GM21737 (cell line): ENCODE measurements around the gene SLC39A13.

Experiments
- ATAC-seq: cut with Tn5 transposase; IDR thresholded peaks from one replicate; pipeline ENCODE4 v1.9.1; 2021; ENCODE audit warnings: mild to moderate bottlenecking, moderate library complexity; ENCODE audit not compliant: unreplicated experiment

SLC39A13 gene

DNA sequence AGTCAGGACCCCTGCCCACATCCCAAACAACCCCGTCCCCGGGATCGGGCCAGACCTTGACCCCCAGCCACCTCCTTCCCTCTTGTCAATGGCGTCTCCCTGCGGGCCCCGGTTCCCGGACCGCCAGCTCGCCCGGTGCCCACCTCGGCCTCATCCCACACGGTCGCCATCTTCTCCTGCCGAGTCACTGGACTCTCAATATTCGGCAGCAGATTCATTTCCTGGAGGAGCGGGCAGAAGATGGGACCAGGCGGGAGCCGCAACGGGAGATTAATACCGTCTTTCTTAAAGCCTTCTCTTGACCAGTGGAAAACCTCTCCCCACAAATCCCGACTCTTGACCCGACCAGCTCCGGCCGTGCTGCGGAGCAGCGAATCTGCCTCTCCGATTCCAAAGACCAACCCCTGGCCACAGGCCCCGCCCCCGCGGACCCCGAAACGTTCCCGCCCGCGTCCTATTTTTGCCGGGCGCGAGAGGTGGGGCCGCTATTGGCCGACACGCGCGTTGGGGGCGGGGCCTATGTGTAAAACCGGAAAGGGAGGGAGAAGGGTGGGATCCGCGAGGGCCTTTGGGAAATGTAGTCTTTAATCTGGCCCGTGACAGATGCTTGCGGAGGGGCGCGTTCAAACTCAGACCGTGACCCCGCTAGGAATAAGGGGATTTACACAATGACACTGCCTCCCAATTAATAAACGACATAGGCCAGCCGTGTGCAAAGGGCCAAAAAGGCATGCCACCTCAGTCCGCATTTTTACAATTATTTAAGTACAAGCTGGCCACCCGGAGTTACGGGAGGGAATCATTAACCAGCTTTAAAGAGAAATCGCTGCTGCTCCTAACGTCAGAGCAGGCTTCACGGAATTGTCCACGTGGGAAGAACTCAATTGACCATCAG lies 17.9 kb downstream of the SLC39A13 start, which contains the start of gene PSMC3:
PSMC3 (minus strand) TSS at position 378 of the 895 bp plus-strand sequence; CDS start at position 218, 160 bp downstream.
- ATAC-seq, result peak; percentile 81

DNA sequence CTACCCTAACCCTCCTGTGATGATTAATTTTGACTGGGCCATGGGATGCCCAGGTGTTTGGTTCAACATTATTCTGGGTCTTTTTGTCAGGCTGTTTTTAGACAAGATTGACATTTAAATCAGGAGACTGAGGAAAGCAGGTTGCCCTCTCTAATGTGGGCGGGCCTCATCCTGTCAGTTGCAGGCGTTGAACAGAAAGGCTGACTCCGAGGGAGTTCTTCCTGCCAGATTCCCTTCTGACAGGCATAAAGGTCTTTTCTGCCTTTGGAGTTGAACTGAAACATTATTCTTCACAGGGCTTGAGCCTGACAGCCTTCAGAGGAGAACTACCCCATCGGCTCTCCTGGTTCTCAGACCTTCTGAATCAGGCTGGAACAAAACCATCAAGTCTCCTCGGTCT lies 22.1 kb downstream of the SLC39A13 start:
- no peak for ATAC-seq

DNA sequence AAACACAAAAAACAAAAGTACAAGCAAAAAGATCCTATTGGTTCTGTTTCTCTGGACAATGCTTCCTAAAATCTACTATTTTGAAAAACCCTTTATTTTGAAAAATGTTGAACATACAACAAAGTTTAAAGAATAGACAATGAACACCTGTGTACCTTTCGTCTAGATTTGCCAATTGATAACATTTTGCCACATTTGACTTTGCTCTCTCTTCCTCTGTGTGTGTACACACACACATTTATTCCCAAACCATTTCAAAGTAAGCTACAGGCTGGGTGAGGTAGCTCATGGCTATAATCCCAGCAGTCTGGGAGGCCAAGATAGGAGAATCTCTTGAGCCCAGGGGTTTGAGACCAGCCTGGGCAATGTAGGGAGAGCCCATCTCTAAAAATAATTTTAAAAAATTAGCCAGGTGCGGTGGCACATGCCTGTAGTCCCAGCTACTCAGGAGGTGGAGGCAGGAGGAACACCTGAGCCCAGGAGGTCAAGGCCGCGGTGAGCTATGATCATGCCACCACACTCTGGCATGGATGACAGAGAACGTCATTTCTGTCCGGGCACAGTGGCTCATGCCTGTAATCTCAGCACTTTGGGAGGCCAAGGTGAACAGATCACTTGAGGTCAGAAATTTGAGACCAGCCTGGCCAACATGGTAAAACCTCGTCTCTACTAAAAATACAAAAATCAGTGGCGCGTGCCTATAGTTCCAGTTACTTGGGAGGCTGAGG lies 23.1 kb downstream of the SLC39A13 start:
- no peak for ATAC-seq

DNA sequence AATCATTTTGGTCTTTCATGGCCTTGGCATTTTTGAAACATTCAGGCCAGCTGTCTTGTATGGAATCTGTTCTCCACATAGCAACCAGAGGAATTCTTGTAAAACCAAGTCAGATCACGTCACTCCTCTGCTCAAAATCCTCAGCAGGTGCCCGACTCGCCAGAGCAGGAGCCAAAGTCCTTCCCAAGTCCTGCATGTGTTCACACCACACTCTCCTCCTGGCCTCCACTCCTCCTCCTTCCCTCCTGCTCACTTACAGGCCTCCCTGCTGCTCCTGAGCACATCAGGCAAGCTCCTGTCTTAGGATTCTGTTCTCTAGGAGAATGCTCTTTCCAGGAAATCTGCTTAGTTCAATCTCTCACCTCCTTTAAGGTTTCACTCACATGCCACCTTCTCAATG lies 24.8 kb downstream of the SLC39A13 start:
- no peak for ATAC-seq

DNA sequence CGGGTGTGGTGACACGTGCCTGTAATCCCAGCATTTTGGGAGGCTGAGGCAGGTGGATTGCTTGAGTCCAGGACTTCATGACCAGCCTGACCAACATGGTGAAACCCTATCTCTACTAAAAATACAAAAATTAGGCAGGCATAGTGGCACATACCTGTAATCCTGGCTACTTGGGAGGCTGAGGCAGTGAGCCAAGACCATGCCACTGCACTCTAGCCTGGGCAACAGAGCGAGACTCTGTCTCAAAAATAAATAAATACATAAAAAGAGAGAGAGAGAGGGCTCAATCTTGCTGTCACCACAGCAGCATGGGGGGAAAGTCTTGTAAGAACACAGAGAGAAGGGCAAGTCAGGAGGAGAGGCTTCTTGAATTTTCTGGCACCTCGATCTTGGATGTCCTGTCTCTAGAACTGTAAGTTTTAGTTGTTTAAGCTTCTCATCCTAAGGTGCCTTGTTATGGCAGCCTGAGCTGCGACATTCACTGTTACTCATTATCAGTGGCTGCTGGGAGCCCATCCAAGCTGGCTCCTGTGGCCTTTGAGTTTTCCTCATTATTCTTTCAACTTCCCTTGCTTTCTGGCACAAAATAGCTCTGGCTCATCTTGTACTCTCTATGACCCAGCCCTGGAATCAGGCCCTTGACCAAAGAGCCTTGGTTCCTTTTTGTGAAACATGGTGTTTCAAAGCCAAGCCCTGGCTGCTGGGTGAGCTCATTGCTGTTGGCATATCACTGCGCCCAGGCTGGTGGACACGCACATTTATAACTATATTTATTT lies 25.8 kb downstream of the SLC39A13 start:
- no peak for ATAC-seq

DNA sequence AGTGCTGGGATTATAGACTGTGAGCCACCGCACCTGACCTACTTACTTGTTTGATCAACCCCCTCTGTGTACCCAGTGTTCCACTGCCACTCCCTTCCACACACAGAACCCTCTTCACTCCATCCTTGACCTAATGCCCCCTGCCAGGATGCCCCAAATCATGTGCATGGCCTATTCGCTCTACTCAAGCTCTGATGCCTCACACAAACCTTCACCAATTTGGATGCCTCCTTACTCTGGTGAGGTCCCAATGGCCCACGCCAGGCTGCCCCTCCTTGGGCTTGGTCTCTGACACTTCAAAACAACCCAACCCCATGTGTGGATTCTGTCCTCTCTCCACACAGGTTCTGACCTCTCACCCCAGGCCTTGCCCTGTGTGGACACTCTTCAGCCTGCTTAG lies 27.3 kb downstream of the SLC39A13 start:
- no peak for ATAC-seq

DNA sequence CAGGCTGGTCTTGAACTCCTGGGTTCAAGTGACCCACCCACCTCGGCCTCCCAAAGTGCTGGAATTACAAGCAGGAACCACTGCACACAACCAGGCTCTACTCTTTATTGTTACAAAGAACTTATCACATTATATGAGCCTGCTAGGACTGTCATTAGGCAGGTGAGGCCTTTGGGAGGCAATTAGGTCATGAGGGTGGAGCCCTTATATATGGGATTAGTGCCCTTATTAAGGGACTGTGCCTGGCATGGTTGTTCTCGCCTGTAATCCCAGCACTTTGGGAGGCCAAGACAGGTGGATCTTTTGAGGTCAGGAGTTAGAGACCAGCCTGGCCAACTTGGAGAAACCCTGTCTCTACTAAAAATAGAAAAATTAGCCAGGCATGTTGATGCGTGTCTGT lies 28.3 kb downstream of the SLC39A13 start:
- ATAC-seq, result no peak

DNA sequence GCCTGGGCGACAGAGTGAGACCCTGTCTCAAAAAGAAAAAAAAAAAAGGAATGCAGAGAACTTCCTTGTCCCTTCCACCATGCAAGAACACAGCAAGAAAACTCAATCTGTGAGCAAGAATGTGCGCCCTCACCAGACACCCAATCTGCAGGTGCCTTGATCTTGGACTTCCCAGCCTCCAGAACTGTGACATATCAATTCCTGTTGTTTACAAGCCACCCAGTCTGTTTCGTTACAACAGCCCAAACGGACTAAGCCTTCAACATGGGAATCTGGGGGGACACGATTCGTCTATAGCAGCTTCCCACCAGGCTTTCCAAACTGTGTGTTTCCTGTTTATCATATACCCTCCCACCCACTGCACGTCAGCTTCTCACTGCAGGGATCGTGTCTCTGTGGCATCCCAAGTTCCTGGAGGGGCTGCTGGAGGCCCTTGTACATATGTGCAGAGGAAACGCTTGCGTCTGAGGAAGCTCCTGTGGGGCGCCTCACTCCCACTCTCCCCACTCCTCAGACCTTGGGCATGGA lies 28.9 kb downstream of the SLC39A13 start:
- ATAC-seq, result no peak

DNA sequence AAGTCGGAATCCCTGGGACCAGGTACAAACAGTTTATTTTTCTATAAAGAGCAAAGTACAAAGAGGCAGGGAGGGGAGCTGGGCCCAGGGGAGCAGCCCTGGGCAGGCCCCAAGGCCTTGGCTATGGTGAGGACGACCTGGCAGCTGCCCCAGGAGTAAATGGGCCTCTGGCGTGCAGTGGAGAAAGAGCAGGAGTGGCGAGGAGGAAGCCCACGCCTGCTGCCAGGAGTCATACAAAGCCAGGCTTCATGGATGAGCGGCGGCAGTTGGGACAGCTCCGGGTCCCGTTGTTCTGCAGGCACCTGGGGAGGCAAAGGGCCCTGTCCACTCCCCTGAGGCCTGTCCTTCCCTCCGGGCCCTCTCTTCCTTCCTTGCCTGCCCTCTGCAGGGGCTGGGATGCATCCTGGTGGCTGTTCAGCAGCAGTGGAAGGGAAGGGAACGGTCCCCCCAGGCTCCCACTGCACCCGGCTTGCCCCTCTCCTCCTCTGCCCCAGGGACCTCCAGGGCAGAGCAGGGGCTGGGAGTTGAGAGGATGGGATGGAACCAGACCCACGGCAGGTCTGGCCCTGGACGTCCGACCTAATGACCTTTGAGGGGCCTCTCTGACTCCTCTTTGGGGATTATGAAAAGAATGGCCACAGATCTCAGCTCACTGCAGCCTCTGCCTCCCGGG lies 29.5 kb downstream of the SLC39A13 start:
- no peak for ATAC-seq

DNA sequence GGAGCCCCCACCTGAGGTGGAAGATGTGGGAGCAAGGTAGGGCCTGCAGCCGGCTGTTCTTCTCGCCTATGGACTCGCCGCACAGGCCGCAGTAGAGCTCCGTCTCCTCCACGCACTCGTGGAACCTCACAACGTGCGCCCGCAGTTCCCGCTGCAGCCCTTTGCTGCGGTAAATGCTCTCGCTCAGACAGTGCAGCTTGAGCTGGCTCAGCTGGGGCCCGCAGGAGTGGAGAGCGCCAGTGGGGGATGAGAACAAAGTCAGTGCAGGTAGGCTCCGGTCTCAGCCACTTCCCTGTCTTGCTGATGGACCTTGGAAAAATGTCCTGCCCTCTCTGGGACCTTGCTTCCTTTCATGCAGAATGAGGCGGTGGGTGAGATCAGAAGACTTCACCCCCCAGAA lies 30.3 kb downstream of the SLC39A13 start:
- no peak for ATAC-seq

DNA sequence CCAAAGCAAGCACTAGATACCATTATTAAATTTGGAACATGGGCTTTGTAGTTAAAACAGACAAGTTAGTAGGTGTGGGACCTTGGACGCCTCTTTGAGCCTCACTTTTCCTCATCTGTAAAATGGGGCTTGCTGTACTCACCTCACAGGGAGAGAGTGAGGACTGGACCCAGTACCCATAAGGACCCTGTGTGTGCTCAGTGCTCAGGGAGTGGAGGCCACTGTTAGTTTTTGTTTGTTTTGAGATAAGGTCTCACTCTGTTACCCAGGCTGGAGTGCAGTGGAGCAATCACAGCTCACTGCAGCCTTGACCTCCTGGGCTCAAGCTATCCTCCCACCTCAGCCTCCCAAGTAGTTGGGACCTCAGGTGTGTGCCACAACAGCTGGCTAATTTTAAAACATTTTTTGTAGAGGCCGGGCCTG lies 31.7 kb downstream of the SLC39A13 start:
- no peak for ATAC-seq

DNA sequence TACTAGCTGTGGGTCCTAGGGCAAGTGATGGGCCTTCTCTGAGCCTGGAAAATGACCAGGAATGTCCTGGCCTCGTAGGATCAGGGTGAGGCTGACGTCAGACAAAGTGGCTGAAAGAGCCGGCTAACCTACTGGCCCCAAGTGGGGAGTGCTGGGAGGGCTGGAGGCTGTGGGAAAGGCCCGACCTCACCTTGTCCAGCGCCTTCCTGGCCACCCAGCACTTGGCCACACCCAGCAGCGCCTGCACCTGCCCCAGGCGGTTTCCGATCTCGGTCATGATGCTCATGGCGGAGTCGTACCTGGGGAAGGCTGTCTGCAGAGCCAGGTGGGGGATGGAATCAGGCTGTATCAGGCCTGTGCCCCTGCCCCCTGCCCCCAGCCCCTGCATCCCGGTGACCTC lies 33.0 kb downstream of the SLC39A13 start:
- no peak for ATAC-seq

DNA sequence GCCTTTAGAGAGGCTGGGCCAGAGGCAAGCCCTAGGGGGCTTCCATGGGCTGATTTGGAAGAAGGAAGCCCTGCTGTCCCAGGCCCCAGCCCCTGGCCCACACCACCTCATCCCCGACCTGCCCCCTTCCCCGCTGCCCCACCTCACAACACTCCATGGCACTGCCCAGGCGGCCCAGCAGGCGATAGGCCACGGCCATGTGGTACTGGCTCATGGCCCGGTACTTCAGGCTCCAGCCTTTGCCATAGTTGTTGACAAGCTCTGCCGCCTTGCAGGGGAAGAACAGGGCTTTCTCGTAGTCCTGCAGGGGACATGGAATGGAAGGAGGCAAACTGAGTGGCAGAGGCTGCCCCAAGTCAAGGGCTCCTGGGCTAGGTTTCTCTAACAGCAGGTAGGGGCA lies 34.1 kb downstream of the SLC39A13 start:
- no peak for ATAC-seq

DNA sequence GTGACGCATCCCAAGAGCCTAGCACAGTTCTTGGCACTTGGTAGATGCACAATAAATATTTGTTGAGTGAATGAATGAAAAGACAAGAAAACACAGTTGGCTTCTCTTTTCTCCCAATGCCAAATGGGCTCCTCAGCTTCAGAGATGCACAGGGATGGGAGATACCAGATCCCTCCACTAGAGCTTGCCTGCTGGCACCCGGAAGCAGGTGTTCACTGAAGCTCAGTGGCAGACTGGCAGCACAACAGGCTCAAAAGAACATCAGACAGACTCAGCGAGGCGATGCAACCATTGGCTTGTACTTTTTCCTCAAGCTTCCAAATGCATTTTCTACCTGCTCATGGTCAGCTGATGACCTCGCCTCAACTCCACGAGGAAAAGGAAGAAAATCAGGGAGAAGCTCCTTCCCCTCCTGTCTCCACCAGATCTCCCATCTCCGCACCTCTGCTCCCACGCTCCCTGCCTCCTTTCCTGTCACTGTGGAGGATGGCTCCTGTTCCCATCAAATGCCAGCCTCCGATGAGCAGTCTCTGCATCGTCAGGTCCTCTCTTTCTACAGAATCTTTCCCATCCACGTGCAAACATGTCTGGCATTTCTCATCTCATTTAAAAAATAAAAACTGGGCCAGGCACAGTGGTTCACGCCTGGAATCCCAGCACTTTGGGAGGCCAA lies 34.8 kb downstream of the SLC39A13 start:
- no peak for ATAC-seq

DNA sequence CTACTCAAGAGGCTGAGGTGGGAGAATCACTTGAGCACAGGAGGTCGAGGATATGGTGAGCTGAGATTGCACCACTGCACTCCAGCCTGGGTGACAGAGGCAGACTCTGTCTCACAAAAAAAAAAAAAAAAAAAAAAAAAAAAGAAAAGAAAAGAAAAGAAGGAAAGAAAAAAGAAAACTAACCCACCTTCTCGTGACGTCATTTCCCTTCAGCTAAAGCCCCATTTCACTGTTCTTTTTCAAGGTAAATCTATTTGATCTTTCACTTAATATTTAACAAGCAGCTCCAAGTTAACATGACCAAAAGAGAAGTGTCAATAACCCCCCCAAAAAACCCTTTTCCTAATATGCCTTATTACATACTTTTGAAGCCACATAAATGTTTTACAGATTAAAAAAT lies 35.4 kb downstream of the SLC39A13 start:
- no peak for ATAC-seq

DNA sequence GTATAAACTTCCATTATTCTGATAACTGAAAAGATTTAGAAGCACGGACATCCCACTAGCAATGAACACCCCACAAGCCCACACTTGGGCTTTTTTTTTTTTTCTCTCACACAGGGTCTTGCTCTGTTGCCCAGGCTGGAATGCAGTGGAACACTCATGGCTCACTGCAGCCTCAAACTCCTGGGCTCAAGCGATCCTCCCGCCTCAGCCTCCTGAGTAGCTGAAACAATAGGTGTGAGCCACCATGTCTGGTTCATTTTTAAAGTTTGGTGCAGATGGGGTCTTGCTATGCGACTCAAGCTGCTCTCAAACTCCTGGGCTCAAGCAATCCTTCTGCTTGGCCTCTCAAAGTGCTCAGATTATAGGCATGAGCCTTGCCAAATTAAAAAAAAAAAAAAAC lies 37.5 kb downstream of the SLC39A13 start:
- no peak for ATAC-seq

DNA sequence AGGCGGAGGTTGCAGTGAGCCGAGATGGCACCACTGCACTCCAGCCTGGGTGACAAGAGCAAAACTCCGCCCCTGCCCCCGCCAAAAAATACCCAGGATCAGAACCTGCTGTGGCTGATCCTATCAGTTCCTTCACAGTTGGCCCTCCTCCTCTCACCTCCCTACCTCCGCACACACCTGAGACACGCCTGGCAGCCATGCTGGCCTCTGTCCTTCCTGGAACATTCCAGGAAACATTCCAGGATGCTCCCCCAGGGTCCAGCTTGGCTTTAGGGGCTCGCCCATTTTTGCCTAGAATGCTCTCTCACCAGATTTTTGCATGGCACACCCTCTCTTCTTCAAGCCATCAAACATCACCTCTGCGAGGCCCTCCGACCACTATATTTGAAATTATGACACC lies 38.4 kb downstream of the SLC39A13 start:
- ATAC-seq, result no peak

DNA sequence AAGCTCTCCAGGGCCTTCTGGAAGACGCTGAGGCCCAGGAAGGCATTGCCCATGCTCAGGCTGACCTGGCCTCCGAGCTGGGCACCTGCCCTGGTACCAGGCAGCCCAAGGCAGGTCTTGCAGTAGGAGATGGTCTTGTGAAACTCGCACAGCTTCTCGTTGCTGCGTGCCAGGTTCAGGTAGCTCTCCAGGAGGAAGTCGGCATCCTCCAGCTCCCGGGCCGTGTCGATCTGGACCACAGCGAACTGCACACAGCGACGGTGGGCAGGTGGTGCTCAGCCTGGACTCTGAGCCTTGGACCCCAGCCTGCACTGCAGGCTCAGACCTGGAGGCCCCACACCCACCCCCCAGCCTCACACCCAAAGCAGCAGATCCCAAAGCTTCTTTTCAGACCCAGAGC lies 39.5 kb downstream of the SLC39A13 start:
- ATAC-seq, result no peak

DNA sequence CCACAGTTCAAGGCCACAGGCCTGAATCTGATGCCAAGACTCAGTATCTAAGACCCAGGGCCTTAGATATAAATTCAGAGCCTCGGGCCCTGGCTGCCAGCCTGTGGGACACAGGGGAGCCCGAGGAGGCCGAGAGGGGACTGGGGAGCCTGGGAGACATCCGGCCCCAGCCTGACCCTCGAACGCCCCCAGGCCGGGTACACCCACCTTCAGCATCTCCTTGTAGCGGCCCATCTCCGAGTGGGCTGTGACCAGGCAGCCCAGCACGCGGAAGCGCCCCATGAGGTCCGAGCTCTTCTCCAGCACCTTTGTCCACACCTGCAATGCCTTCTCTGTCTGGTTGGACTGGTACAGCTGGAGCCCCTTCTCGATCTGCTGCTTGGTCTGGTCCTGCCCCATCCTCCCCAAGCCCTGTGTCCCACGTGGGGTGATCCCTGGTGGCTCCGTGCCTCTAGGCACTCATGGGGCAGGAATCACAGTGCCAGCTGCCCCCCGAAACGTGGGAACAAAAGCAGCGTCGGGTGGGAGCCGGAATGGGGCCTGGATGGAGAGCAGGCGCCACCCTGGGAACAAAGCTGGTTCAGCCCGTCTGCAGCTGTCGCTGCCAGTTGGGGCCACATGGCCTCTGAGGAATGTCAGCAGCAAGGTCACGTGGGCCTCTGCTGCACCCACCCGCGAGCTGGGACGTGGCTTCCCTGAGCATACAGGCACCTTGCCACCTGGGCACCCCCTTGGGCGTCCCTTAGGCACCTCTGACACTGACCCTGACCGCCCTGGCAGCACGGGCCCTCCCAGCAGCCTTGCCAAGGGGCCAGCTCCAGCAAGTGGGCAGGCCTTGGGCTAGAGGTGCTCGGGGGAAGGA lies 40.4 kb downstream of the SLC39A13 start, which contains the start of gene RAPSN:
RAPSN (minus strand) TSS at position 571 of the 862 bp plus-strand sequence; CDS start at position 399, 172 bp downstream.
- no peak for ATAC-seq
